H1 (cell line): ENCODE measurements around the gene MAGI2. TPM values are rescaled to one million over a fixed set of nuclear protein-coding genes. Genes with fewer than 3 reads are reported as not detected.

Experiments
- CTCF ChIA-PET: fragments of 300-600 bp; sonication (Branson Sonifier 250); formaldehyde crosslinking; loops from one replicate; lab custom pipeline; 2021; ENCODE audit not compliant: partially characterized antibody; lab: Charles Lee
- POLR2A ChIA-PET: fragments of 300-600 bp; sonication (Branson Sonifier 250); formaldehyde crosslinking; loops from one replicate; lab custom pipeline; 2021; ENCODE audit warnings: inconsistent platforms; ENCODE audit not compliant: partially characterized antibody; lab: Charles Lee
- DNase-seq, 2 experiments: peaks; one replicate each; pipeline versions ENCODE4 v3.0.0 to v3.0.0-alpha.2; 2010 to 2022; ENCODE audit warnings: low spot score in 2 of 2, low read depth in 1 of 2, mixed read lengths in 1 of 2
- FAIRE-seq: peaks from 2 replicates; lab custom pipeline; 2011; peaks lifted over from hg19 to GRCh38; lab: Jason Lieb, UNC
- H2AFZ ChIP-seq: 2 replicates; pipeline ENCODE4 v1.8.1; 2012; ENCODE audit warnings: low read length, inconsistent platforms
- H2AK5ac ChIP-seq: 2 replicates; pipeline ENCODE4 v1.6.1; 2013; ENCODE audit warnings: low read depth, low read length
- H2BK120ac ChIP-seq: replicated peaks from 2 replicates; pipeline ENCODE3; 2013; ENCODE audit warnings: low read depth, low read length, inconsistent platforms
- H2BK12ac ChIP-seq: 2 replicates; pipeline ENCODE4 v1.6.1; 2013; ENCODE audit warnings: low read depth, low read length
- H2BK15ac ChIP-seq: 2 replicates; pipeline ENCODE4 v1.6.1; 2013; ENCODE audit warnings: low read length
- H2BK20ac ChIP-seq: 2 replicates; pipeline ENCODE4 v1.6.1; 2013; ENCODE audit warnings: low read length
- H2BK5ac ChIP-seq: 2 replicates; pipeline ENCODE4 v1.6.1; 2013; ENCODE audit warnings: low read depth, low read length
- H3K14ac ChIP-seq: 2 replicates; pipeline ENCODE4 v1.6.1; 2013; ENCODE audit warnings: inconsistent platforms; ENCODE audit not compliant: insufficient read length
- H3K18ac ChIP-seq: 2 replicates; pipeline ENCODE4 v1.6.1; 2013; ENCODE audit warnings: low read length; ENCODE audit errors: extremely low read depth
- H3K23ac ChIP-seq: 2 replicates; pipeline ENCODE4 v1.6.1; 2013; ENCODE audit warnings: inconsistent platforms; ENCODE audit not compliant: insufficient read length
- H3K23me2 ChIP-seq: 2 replicates; pipeline ENCODE4 v1.6.1; 2013; ENCODE audit warnings: low read depth, low read length
- H3K27ac ChIP-seq: 2 replicates; pipeline ENCODE4 v1.6.1; 2011; ENCODE audit warnings: low read depth, low read length, inconsistent platforms
- H3K27me3 ChIP-seq, 4 experiments: replicated peaks in 1 of 4; 1 replicate in 1 of 4; 2 replicates in 3 of 4; pipeline versions ENCODE4 v1.6.1 to v1.8.1; 2011 to 2013; ENCODE audit warnings: low read length in 3 of 4, mild to moderate bottlenecking in 3 of 4, inconsistent platforms in 2 of 4, mixed read lengths in 2 of 4, moderate library complexity in 1 of 4; ENCODE audit not compliant: control insufficient read depth in 3 of 4, insufficient read depth in 3 of 4; ENCODE audit errors: extremely low read depth in 1 of 4
- H3K36me3 ChIP-seq, 4 experiments: 2 replicates each; pipeline versions ENCODE4 v1.6.1 to v1.8.1; 2011 to 2013; ENCODE audit warnings: mild to moderate bottlenecking in 4 of 4, low read length in 3 of 4, moderate library complexity in 2 of 4, control low read depth in 1 of 4, inconsistent platforms in 1 of 4; ENCODE audit not compliant: insufficient read depth in 4 of 4, control insufficient read depth in 2 of 4
- H3K4ac ChIP-seq: replicated peaks from 2 replicates; pipeline ENCODE3; 2013; ENCODE audit warnings: low read length, low read depth, mixed read lengths, inconsistent platforms; ENCODE audit not compliant: insufficient read length
- H3K4me1 ChIP-seq, 4 experiments: replicated peaks in 1 of 4; 1 replicate in 1 of 4; 2 replicates in 3 of 4; pipeline versions ENCODE4 v1.6.1 to v1.8.1; 2011 to 2013; ENCODE audit warnings: low read length in 3 of 4, inconsistent platforms in 2 of 4, mixed read lengths in 1 of 4; ENCODE audit not compliant: insufficient read depth in 4 of 4, control insufficient read depth in 3 of 4
- H3K4me2 ChIP-seq, 2 experiments: 2 replicates each; pipeline versions ENCODE4 v1.6.1 to v1.8.1; 2011 to 2013; ENCODE audit warnings: low read depth in 2 of 2, low read length in 2 of 2, control low read depth in 1 of 2, inconsistent platforms in 1 of 2, mild to moderate bottlenecking in 1 of 2; ENCODE audit not compliant: insufficient read depth in 1 of 2
- H3K4me3 ChIP-seq, 4 experiments: fragments of 200-600, 300-600 bp in 1 of 4; sonication (generic), shearing (Covaris generic), sonication (Bioruptor Twin) in 1 of 4; 2 replicates each; pipeline versions ENCODE4 v1.5.1 to v1.8.1; 2011 to 2016; ENCODE audit warnings: low read length in 4 of 4, low read depth in 3 of 4, control low read depth in 2 of 4, inconsistent platforms in 2 of 4, mild to moderate bottlenecking in 2 of 4, mixed read lengths in 1 of 4, moderate library complexity in 1 of 4; ENCODE audit not compliant: insufficient read depth in 2 of 4; ENCODE audit errors: extremely low read depth in 1 of 4
- H3K56ac ChIP-seq: replicated peaks from 2 replicates; pipeline ENCODE3; 2013; ENCODE audit warnings: low read depth, mild to moderate bottlenecking, mixed read lengths, low read length, inconsistent platforms; ENCODE audit not compliant: insufficient read length
- H3K79me1 ChIP-seq: 2 replicates; pipeline ENCODE4 v1.6.1; 2013; ENCODE audit warnings: low read depth, low read length, control low read depth
- H3K79me2 ChIP-seq, 2 experiments: 2 replicates each; pipeline versions ENCODE4 v1.6.1 to v1.8.1; 2012 to 2013; ENCODE audit warnings: low read length in 2 of 2, mild to moderate bottlenecking in 2 of 2, inconsistent platforms in 1 of 2; ENCODE audit not compliant: insufficient read depth in 2 of 2, control insufficient read depth in 1 of 2
- H3K9ac ChIP-seq, 4 experiments: replicated peaks in 1 of 4; 1 replicate in 1 of 4; 2 replicates in 3 of 4; pipeline versions ENCODE4 v1.6.1 to v1.8.1; 2011 to 2013; ENCODE audit warnings: low read depth in 3 of 4, low read length in 3 of 4, control low read depth in 2 of 4, mild to moderate bottlenecking in 2 of 4, moderate library complexity in 2 of 4, inconsistent platforms in 1 of 4; ENCODE audit errors: extremely low read depth in 1 of 4
- H3K9me3 ChIP-seq, 2 experiments: 2 replicates each; pipeline versions ENCODE4 v1.6.1 to v1.8.1; 2012 to 2013; ENCODE audit warnings: mild to moderate bottlenecking in 2 of 2, moderate library complexity in 2 of 2, control low read depth in 1 of 2, inconsistent platforms in 1 of 2, low read depth in 1 of 2, low read length in 1 of 2, mixed read lengths in 1 of 2; ENCODE audit not compliant: insufficient read depth in 2 of 2
- H4K20me1 ChIP-seq, 2 experiments: replicated peaks in 1 of 2; 2 replicates each; pipeline versions ENCODE3 to v1.8.1; 2011 to 2013; ENCODE audit warnings: inconsistent platforms in 2 of 2, low read length in 2 of 2, mild to moderate bottlenecking in 1 of 2; ENCODE audit not compliant: insufficient read depth in 2 of 2, control insufficient read depth in 1 of 2
- H4K5ac ChIP-seq: 2 replicates; pipeline ENCODE4 v1.6.1; 2013; ENCODE audit warnings: low read length, low read depth, mixed read lengths, inconsistent platforms; ENCODE audit not compliant: insufficient read length
- H4K8ac ChIP-seq: 2 replicates; pipeline ENCODE4 v1.8.0; 2013; ENCODE audit warnings: mild to moderate bottlenecking, moderate library complexity, low read length, inconsistent platforms; ENCODE audit not compliant: insufficient read depth; ENCODE audit errors: extremely low read depth
- H4K91ac ChIP-seq: replicated peaks from 2 replicates; pipeline ENCODE3; 2013; ENCODE audit warnings: low read length, mixed read lengths, inconsistent platforms; ENCODE audit not compliant: insufficient read length
- RAD21 ChIP-seq, 2 experiments: IDR thresholded peaks in 1 of 2; conservative IDR thresholded peaks in 1 of 2; 2 replicates each; pipeline ENCODE4 v1.6.1; 2011; ENCODE audit warnings: low read depth in 2 of 2, low read length in 2 of 2, improper control_type of control experiment in 1 of 2, inconsistent platforms in 1 of 2, mild to moderate bottlenecking in 1 of 2, moderate library complexity in 1 of 2
- SIRT6 ChIP-seq: IDR thresholded peaks from one replicate; pipeline ENCODE4 v1.7.1; 2012; ENCODE audit warnings: low read length, inconsistent platforms
- TAF1 ChIP-seq: IDR thresholded peaks from 2 replicates; pipeline ENCODE4 v1.6.1; 2011; ENCODE audit warnings: mild to moderate bottlenecking, low read depth, low read length
- polyA plus RNA-seq, 7 experiments: library from polyadenylated mRNA; depleted of rRNA in 3 of 7; stranded (reverse) in 5 of 7; unstranded in 2 of 7; fragments of >200 nt in 5 of 7; fragments of 200-250 nt in 2 of 7; gene quantifications; 1 replicate in 5 of 7; 2 replicates in 1 of 7; 4 replicates in 1 of 7; pipeline versions ENCODE4 v1.2.1 to v1.2.3, GENCODE V29; 2011 to 2013; ENCODE audit warnings: missing spikeins in 2 of 7, mixed read lengths in 2 of 7
- total RNA-seq: library from RNA; stranded (reverse); fragmentation: NEBNext Ultra II Directional; extraction: Animal tissue kit (Norgen Biotek cat#: 25700); gene quantifications from 2 replicates; pipeline ENCODE4 v1.2.1, GENCODE V29; 2021

Gene MAGI2
- total and polyA plus RNA-seq, 2 of the 8 experiments (the other 6 are each of a cell fraction or from before 2014, with no cell fraction given), result 6.0 to 27.3 TPM

DNA sequence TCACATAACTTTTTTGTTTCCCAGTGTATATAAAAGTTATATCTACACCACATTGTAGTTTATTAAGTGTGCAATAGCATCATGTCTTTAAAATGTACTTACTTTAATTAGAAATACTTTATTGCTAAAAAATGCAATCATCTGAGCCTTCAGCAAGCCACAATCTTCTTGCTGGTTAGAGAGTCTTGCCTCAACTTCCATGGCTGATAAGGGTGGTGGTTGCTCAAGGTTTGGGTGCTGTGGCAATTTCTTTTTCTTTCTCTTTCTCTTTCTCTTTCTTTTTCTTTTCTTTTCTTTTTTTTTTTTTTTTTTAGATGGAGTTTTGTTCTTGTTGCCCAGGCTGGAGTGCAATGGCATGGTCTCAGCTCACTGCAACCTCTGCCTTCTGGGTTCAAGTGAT lies 360.0 kb downstream of the MAGI2 start:
- TF ChIP-seq RAD21 (IDR thresholded peaks at IDR 0.05 in 1 of 2, conservative IDR thresholded peaks at IDR 0.05 in 1 of 2; ENCODE audit: low read depth in 2 of 2, low read length in 2 of 2), result no peak
- no peak for TF ChIP-seq TAF1
- no peak for TF ChIP-seq SIRT6
- TF ChIP-seq, all 59 proteins: peak for 0
- Histone ChIP-seq H4K5ac (no peak overlapping the region), H3K9ac (no peak overlapping the region), H3K4me3 (no peak overlapping the region), H3K79me1 (no peaks in the 10 kb centered on the region), H3K27ac (no peak overlapping the region), H2BK12ac (no peak overlapping the region), H3K27me3 (no peaks in the 10 kb centered on the region), H3K23me2 (no peaks in the 10 kb centered on the region), H3K14ac (no peak overlapping the region), H3K79me2 (no peaks in the 10 kb centered on the region), H2BK15ac (no peak overlapping the region), H3K4ac (no peak overlapping the region), H2BK20ac (no peak overlapping the region), H3K36me3 (no peaks in the 10 kb centered on the region), H3K23ac (no peak overlapping the region), H4K8ac (no peak overlapping the region), H3K56ac (no peak overlapping the region), H2AK5ac (no peak overlapping the region), H4K20me1 (no peaks in the 10 kb centered on the region), H4K91ac (no peak overlapping the region), H3K18ac (no peak overlapping the region), H3K4me1 (no peaks in the 10 kb centered on the region), H3K4me2 (no peak overlapping the region), H2AFZ (no peak overlapping the region), H3K9me3 (no peaks in the 10 kb centered on the region), H2BK5ac (no peak overlapping the region), H2BK120ac (no peak overlapping the region)
- CTCF ChIA-PET, result no interaction called here
- FAIRE-seq (no peak), DNase-seq (no peak)
- POLR2A ChIA-PET, result no interaction called here
